ENCODE results near the gene STIMATE.
A peak's percentile ranks its signal among the peaks of the same experiment; 100 is the strongest.

Gene STIMATE

DNA sequence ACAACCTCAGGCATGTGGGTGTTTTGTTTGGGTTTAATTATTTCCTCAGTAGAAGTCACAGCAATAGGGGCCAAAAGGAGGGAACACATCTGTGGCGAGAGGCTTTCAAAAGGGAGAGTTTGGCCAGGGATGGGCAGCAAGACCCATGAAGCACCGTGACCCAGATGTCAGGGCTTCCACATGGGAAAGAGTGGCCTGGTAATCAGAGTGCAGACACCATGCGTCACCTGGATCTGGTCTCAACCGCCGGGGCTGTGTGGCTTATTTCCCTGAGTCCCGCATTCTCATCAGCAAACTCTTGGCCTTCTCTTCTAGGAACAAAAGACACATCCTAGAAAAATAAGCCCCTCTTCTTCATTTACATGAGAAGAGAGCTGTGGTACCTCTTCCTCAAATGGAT, 50.1 kb downstream of the STIMATE start:
- in situ Hi-C loops (cut with MboI; ENCODE audit: low sequenced_read_pairs, unreplicated experiment): loop anchor here (10.0 kb wide), 1 partner anchor 228 kb away; no protein-coding TSS in a partner anchor
- TF ChIP-seq, protein P1, sequence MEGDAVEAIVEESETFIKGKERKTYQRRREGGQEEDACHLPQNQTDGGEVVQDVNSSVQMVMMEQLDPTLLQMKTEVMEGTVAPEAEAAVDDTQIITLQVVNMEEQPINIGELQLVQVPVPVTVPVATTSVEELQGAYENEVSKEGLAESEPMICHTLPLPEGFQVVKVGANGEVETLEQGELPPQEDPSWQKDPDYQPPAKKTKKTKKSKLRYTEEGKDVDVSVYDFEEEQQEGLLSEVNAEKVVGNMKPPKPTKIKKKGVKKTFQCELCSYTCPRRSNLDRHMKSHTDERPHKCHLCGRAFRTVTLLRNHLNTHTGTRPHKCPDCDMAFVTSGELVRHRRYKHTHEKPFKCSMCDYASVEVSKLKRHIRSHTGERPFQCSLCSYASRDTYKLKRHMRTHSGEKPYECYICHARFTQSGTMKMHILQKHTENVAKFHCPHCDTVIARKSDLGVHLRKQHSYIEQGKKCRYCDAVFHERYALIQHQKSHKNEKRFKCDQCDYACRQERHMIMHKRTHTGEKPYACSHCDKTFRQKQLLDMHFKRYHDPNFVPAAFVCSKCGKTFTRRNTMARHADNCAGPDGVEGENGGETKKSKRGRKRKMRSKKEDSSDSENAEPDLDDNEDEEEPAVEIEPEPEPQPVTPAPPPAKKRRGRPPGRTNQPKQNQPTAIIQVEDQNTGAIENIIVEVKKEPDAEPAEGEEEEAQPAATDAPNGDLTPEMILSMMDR (IDR thresholded peaks at IDR 0.05; ENCODE audit: borderline replicate concordance, control extremely low read depth, extremely low read depth, insufficient read depth, missing control alignments): no peak
- DNase-seq (ENCODE audit: low spot score): no peak

DNA sequence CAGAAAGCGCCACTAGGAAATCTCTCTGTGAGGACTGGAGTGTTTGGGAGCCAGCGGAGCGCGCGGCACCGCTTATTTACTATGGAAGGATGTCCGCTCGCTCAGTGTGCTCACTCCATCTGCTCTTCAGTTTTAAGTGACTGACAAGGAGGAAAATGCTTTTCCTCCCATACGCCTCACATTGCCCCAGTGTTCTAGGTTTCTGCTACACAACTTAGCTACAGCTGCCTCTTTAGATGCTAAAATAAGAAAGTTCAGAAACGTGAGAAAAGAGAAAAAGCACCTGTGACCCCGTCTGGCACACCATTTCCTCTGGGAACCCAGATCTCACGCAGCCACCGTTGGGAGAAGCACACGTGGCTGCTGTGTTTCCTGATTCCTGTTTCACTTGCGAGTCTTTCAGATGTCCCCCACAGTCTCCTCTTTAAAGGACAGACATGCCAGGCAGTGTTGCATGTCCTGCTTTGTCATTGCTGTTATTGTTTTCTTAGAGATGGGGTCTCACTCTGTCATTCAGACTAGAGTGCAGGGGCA, 50.8 kb downstream of the STIMATE start:
- no peak for DNase-seq (ENCODE audit: low spot score)
- TF ChIP-seq, protein P1 (IDR thresholded peaks at IDR 0.05; ENCODE audit: borderline replicate concordance, control extremely low read depth, extremely low read depth, insufficient read depth, missing control alignments): no peak
- in situ Hi-C loops (cut with MboI; ENCODE audit: low sequenced_read_pairs, unreplicated experiment): loop anchor here (10.0 kb wide), 1 partner anchor 228 kb away; no protein-coding TSS in a partner anchor

DNA sequence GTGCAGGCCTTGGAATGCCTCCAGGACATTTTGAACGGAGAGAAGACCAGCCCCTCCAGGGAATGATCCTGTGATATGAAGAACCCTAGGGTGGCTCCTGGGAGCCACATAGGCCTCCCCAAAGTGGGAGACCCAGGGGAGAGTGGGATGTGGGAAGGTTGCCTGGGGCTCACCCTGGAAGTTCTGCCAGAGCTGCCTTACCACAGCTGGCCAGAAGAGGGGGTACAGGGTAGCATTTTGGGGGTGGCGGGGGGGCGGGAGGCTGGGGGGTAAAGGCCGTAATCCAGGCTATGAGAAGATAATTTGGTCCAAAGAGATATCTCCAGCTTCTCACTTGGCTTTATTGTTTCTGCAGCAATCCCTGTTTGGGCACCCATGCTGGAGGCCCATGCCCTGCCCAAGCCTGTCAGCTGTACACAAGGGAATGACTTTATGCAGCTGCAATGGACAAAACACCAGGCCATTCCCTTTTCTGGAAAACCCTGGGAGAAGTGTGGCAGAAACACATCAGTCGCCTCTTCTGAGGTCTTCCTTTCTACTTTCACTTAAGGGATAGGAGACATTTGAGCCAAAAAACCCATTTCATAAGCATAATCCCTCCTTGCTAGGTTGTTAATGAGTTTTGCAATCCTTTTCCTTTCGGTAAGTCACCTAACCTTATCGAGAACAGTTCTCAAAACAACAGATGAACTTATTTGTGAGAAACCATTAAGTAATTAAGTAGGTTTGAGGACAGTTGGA, 51.5 kb downstream of the STIMATE start:
- in situ Hi-C loops (cut with MboI; ENCODE audit: low sequenced_read_pairs, unreplicated experiment): loop anchor here (10.0 kb wide), 1 partner anchor 229 kb away; no protein-coding TSS in a partner anchor
- no peak for DNase-seq (ENCODE audit: low spot score)
- TF ChIP-seq, protein P1 (IDR thresholded peaks at IDR 0.05; ENCODE audit: borderline replicate concordance, control extremely low read depth, extremely low read depth, insufficient read depth, missing control alignments): peak; percentile 27

DNA sequence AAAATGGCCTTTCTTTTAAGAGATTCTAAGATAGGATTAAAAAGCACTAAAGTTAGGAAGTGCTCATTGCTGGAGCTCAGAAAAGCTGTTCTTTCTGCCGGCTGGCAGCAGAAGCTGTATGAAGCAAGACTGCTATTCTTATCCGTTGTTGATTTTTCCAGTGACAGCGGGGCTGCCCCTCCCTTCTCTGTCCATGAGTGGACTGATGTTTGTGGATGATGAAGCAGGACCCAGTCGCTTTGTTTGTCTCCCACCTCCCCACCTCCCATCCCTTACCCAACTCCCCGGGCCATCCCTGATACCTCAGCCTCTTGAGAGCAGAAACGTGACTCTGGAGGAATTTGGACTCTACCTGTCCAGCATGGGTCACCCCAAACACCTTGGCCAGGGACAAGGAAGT, 52.2 kb downstream of the STIMATE start:
- DNase-seq (ENCODE audit: low spot score): no peak
- in situ Hi-C loops (cut with MboI; ENCODE audit: low sequenced_read_pairs, unreplicated experiment): loop anchor here (10.0 kb wide), 1 partner anchor 230 kb away; no protein-coding TSS in a partner anchor
- TF ChIP-seq, protein P1 (IDR thresholded peaks at IDR 0.05; ENCODE audit: borderline replicate concordance, control extremely low read depth, extremely low read depth, insufficient read depth, missing control alignments): no peak

DNA sequence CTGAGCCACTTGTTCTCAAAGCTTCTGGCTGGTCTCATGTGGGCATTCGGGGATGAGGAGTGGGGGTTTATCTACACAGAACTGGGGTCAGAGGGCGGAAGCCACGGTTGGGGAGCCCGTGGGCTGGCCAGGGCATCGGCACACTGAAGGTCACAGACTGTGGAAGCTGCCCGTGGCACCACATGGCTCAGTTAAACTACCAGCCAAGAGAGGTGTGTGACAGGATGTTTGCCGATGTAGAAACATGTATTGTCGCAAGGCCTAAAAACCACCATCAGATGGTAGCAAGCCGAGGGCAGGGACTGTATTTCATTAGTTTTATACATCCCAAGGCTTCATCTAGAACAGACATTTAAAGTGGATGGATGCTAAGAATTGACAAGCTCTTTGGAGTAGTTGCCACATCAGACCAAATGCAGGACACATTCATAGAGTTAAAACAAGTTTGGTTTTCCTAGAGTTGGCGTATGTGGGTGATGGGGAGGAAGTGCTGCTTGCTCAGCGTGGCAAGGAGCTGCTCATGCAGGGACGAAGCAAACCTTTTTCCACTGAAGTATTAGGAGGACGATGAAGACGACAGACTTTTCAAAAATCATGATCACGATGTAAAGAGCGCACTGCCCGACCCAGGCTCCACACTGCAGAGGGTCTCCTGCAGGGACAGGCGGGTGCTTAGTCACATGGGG, 52.9 kb downstream of the STIMATE start:
- TF ChIP-seq, protein P1 (IDR thresholded peaks at IDR 0.05; ENCODE audit: borderline replicate concordance, control extremely low read depth, extremely low read depth, insufficient read depth, missing control alignments): no peak
- in situ Hi-C loops (cut with MboI; ENCODE audit: low sequenced_read_pairs, unreplicated experiment): loop anchor here (10.0 kb wide), 1 partner anchor 230 kb away; no protein-coding TSS in a partner anchor
- DNase-seq (ENCODE audit: low spot score): no peak

DNA sequence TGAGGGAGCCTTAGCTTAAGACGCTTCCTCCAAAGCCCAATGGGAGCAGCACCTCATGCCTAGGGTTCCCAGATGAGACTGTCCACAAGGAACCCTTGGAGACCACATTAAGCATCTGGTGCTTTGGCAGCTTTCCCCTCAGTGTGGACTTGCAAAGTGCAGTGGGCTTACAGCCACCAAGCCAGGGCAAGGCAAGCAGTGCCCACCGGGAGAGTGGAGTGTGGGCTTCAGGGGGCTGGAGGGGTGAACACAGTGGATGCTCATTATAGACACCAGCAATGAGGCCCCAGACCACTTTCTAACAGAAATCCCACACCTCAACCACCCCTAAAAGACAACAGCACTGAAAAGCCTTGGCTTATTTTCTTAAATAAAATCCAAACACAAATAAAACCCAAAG, 53.5 kb downstream of the STIMATE start:
- TF ChIP-seq, protein P1 (IDR thresholded peaks at IDR 0.05; ENCODE audit: borderline replicate concordance, control extremely low read depth, extremely low read depth, insufficient read depth, missing control alignments): no peak
- in situ Hi-C loops (cut with MboI; ENCODE audit: low sequenced_read_pairs, unreplicated experiment): loop anchor here (10.0 kb wide), 1 partner anchor 231 kb away; no protein-coding TSS in a partner anchor

More for the DNA sequence above, 53.5 kb downstream of the STIMATE start:
- no peak for DNase-seq (ENCODE audit: low spot score)
